Amniotic epithelial cell (primary cell): ENCODE measurements around the gene EHD4.
A peak's percentile ranks its signal among the peaks of the same experiment; 100 is the strongest.

Experiments used
- DNase-seq: peaks from one replicate; pipeline ENCODE4 v3.0.0-alpha.2; 2010; ENCODE audit warnings: low read depth

The EHD4 gene

GRCh38 chr15:41957021-41957897 lies 15.1 kb downstream of the EHD4 start:
- no peak for DNase-seq

- DNase-seq = peak; percentile 72
Measured at GRCh38 chr15:41955807-41956525, 16.4 kb downstream of the EHD4 start.

GRCh38 chr15:41955100-41955499 lies 17.3 kb downstream of the EHD4 start:
- no peak for DNase-seq

DNA sequence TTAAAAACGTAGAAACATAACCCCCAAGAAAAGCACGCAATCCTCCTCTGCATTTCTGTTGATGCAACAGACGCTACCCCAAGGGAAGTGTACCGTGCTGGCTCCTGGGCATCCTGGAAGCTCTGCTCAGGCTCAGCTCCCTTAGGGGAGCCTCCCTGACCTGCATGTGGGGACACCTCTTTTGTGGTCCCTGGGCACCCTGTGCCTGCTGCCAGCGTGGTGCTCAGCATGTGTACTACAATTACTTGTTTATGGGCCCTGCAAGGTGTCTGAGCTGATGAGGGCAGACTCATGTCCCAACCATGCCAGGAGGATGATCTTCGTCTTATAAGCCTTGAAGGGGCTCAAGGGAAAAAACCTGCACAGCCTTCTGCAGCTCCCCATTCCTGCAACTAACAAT lies 18.3 kb downstream of the EHD4 start:
- DNase-seq = no peak

DNA sequence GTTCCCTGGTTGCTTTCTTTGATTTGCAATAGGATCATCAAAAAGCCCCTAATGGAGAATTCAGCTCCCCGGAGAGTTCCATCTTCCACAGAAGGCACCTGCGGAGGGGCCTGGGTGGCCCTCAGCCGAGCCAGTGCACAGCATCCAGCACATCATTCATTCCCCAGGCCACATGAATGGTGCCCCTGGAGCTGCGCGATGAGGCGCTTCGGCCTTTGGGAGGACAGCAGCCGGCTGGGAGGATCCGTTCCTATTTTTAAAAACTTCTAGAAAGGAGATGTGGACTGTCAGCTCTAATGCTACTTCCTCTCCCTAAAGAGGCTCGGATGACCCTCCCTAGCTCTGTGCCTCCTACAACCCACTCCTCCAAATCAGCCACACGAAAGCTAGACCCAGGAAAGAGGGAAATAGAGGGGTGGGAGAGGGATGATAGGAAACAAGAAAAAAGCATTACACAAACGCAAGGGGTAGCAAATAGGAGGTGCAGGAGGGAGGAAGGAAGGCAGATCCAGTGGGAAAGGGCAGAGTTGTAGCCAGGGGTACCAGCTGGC lies 20.3 kb downstream of the EHD4 start:
- DNase-seq = no peak

- DNase-seq = no peak
Measured at GRCh38 chr15:41951571-41951970, 20.8 kb downstream of the EHD4 start.

- DNase-seq = no peak
Measured at GRCh38 chr15:41950489-41950888, 21.9 kb downstream of the EHD4 start.

DNA sequence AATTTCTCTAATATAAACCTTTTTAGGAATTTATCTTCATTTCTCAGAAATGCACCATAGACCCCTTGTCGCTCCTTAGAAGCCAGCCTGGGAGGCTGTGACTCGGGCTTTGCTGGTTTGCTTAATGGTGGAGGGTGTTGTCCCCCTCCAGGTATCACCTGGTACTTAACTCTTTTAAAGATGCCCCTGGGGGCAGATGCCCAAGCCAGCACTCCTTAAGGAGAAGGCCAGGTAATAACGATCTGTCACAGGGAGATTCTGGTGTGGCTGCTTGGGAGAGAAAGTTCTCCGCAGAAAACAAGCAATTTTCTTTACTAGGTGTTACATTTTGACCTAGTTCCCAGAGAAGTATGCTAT lies 22.3 kb downstream of the EHD4 start:
- no peak for DNase-seq

- no peak for DNase-seq
Measured at GRCh38 chr15:41949401-41950126, 22.8 kb downstream of the EHD4 start.

DNA sequence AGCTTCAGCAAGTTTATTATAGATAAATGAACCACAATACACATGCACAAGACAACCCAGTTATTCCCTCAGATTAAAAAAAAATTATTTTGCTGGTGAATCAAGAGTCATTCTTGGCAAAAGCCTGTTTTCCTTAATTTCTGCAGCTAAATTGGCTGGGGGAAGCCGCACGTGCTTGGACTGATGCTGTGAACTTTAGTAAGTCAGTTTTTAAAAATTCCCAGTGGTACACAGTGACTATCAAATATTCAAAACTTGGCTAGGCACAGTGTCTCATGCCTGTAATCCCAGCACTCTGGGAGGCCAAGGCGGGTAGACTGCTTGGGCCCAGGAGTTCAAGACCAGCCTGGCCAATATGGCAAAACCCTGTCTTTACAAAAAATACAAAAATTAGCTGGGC lies 23.9 kb downstream of the EHD4 start:
- no peak for DNase-seq

GRCh38 chr15:41946970-41947369 lies 25.4 kb downstream of the EHD4 start:
- no peak for DNase-seq

DNA sequence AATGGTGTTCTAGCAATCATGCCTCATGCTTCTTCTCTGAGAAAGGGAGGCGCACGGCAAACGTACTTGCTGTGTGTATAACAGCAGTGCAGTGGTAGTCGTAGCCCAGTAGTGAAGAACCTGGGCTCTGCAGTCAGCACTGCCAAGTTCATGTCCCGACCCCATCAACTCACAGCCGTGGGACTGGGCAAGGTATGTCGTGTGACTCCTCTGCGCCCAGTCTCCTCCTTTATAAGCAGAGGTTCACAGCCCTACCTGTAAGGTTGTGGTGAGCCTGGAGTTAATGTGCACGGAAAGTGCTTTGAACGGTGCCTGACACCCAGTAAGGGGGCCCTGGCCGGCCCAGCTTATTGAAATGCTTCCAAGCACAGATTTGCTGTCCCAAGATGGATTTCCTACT lies 26.6 kb downstream of the EHD4 start:
- DNase-seq = no peak

DNA sequence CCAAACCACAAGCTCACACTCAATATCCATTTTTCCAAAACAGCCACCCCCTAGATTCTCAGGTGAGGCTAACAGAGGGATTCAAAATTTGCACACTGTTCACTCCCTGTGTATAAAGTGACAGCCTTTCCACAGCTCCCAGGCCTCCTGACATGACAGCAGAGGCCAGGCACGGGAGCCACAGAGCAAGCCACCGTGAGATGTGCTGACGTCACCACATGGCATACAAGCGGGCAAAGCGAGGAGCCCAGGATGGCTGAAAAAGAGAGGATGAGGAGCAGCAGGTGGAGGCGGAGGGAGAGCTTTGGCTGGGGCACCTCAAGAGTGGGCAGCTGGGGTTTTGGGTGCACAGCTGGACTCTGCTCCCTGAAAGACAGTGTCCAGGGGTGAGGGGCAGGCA lies 27.1 kb downstream of the EHD4 start:
- no peak for DNase-seq

- peak; percentile 93 for DNase-seq
Measured at GRCh38 chr15:41944313-41944940, 27.9 kb downstream of the EHD4 start.

DNA sequence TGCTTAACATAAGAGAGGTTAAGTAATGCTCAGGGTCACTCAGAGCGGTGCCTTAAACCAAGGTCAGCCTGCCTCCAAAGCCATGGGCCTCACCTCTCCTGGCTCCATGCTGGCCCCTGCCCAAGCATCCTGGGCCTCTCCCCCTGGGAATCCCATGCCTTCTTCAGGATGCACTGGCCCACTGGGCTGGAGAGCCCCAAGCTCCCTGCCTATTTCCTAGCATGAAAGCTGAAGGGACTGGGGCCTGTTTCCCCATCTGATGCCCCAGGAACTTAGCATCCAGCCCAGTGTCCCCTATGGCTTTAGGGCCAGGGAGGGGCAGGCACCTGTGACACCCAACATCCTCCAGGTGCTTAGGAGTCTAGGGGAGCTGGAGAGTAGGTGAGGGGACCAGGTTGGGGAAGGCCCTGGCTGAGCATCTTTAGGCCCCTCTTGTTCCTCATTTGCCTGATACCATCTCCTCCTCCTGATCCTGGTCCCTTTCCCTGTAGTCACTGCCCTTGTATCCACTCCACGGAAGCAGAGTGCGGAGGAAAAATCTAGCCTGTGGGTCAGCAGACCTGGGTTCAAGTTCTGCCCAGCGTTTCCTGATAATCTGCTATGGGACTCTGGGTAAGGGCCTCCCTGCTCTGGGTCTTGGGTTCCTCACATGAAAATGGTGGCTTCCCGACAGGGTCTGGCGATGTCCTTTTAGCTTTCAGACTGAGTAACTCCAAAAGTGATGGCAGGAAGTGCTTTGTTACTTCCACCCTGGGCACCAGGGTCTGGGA lies 28.6 kb downstream of the EHD4 start:
- no peak for DNase-seq

- no peak for DNase-seq
Measured at GRCh38 chr15:41942886-41943285, 29.5 kb downstream of the EHD4 start.

- DNase-seq = no peak
Measured at GRCh38 chr15:41941644-41942415, 30.5 kb downstream of the EHD4 start.

- peak; percentile 64 for DNase-seq
Measured at GRCh38 chr15:41940441-41940857, 31.9 kb downstream of the EHD4 start.

DNA sequence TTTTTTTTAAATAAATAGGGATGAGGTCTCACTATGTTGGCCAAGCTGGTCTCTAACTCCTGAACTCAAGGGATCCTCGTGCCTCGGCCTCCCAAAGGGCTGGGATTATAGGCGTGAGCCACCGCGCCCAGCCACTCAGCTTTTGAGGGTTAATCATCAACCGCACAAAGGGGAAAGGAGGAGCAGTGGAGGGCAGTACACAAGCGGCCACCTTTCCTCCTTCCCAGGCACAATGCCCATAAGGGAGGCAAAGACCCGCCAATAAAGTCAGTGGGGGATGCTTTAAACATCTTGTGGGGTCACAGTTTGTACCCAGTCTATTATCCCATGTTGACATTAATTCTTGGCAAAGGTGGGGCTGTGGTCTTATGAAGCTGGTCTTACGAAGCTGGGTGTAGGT lies 32.4 kb downstream of the EHD4 start:
- no peak for DNase-seq

DNA sequence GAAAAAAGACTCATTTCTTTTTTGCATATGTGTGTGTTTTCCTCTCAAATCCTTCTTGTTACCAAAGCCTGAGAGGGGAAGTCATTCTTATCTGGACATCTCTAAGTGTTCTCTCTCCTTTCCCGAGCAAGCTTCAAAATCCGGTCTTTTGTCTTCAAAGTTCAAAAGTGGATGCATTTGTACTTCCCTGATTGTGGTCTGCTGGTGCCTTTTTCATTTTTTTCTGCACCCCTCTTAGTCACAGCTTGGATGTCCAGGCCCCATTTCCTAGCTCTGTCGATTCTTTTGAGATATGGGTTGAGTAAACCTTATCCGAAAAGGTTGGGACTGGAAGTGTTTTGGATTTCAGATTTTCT lies 34.8 kb downstream of the EHD4 start:
- no peak for DNase-seq
